Activated CD4-positive, alpha-beta T cell treated with anti-CD3 and anti-CD28 coated beads, Interleukin-2, amount 10 ng/mL, durations not matched to agents 7 days and 5 days (primary cell): ENCODE results near the gene CRBN. TPM values are rescaled to one million over a fixed set of nuclear protein-coding genes. Genes with fewer than 3 reads are reported as not detected.

Experiments used
- CTCF ChIA-PET: fragments of 350-600 bp; sonication (Branson Sonifier 250); formaldehyde crosslinking; loops from one replicate; lab custom pipeline; 2021; ENCODE audit warnings: antibody characterized with exemption; lab: Charles Lee
- POLR2A ChIA-PET: fragments of 350-600 bp; sonication (Branson Sonifier 250); formaldehyde crosslinking; loops from one replicate; lab custom pipeline; 2021; ENCODE audit warnings: antibody characterized with exemption; lab: Charles Lee
- DNase-seq: peaks from one replicate; pipeline ENCODE4 v3.0.0-alpha.2; 2020
- H3K27ac Mint-ChIP-seq: one replicate; pipeline ENCODE4 v1.8.0; 2021; ENCODE audit warnings: mild to moderate bottlenecking, moderate library complexity, mixed read lengths
- H3K27me3 Mint-ChIP-seq: one replicate; pipeline ENCODE4 v1.8.0; 2021; ENCODE audit warnings: mixed read lengths
- H3K36me3 Mint-ChIP-seq: one replicate; pipeline ENCODE4 v1.8.0; 2021; ENCODE audit warnings: low read depth, mixed read lengths
- H3K4me1 Mint-ChIP-seq: one replicate; pipeline ENCODE4 v1.8.0; 2021; ENCODE audit warnings: mixed read lengths
- H3K4me3 Mint-ChIP-seq: one replicate; pipeline ENCODE4 v1.8.0; 2021; ENCODE audit warnings: mild to moderate bottlenecking, moderate library complexity, mixed read lengths
- H3K9me3 Mint-ChIP-seq: one replicate; pipeline ENCODE4 v1.8.0; 2021; ENCODE audit warnings: mixed read lengths
- total RNA-seq, 2 experiments: library from RNA; stranded (reverse); gene quantifications; one replicate each; pipeline ENCODE4 v1.2.3, GENCODE V29; 2021

The CRBN gene
- total RNA-seq, 2 experiments from 2014 or later, result 69.7 to 76.2 TPM

GRCh38 chr3:3126477-3127431 lies 52.7 kb downstream of the CRBN start, which contains the start of gene TRNT1:
TRNT1 (plus strand) TSS chr3:3126940; CDS start chr3:3129041, 2,101 bp downstream.
- peak within 1 kb of the TSS; percentile 98 for H3K27ac Mint-ChIP-seq
- CTCF ChIA-PET, result no interaction called here

DNA sequence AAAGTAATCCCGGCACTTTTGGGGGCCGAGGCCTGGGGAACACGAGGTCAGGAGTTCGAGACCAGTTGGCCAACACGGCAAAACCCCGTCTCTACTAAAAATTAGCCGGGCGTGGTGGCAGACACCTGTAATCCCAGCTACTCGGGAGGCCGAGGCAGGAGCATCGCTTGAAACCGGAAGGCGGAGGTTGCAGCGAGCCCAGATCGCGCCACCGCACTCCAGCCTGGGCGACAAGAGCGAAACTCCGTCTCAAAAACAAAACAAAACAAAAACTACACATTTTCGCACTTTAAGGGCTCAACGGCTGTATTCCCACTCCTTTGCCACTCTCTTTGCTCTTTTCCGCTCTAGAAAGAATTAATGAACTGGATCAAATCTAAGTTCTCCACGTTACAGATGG lies 53.5 kb downstream of the CRBN start:
- CTCF ChIA-PET, result no interaction called here
- no peak for DNase-seq
- POLR2A ChIA-PET, result no interaction called here
- peaks cover 35% of the 10 kb centered on the region for H3K4me1 Mint-ChIP-seq
- no peaks in the 10 kb centered on the region for H3K27me3 Mint-ChIP-seq
- peaks cover 28% of the 10 kb centered on the region for H3K36me3 Mint-ChIP-seq
- no peaks in the 10 kb centered on the region for H3K9me3 Mint-ChIP-seq
- H3K4me3 Mint-ChIP-seq, result peak overlapping the region; percentile 97
- peak overlapping the region; percentile 98 for H3K27ac Mint-ChIP-seq

More at GRCh38 chr3:3126477-3127431, 52.7 kb downstream of the CRBN start, which contains the start of gene TRNT1:
- peak; percentile 95 for DNase-seq
- Mint-ChIP-seq H3K4me1 (peaks cover 37% of the 10 kb centered on the region), H3K27me3 (no peaks in the 10 kb centered on the region), H3K36me3 (peaks cover 33% of the 10 kb centered on the region), H3K4me3 (peak within 1 kb of the TSS; percentile 97), H3K9me3 (no peaks in the 10 kb centered on the region)
- POLR2A ChIA-PET, result no interaction called here

DNA sequence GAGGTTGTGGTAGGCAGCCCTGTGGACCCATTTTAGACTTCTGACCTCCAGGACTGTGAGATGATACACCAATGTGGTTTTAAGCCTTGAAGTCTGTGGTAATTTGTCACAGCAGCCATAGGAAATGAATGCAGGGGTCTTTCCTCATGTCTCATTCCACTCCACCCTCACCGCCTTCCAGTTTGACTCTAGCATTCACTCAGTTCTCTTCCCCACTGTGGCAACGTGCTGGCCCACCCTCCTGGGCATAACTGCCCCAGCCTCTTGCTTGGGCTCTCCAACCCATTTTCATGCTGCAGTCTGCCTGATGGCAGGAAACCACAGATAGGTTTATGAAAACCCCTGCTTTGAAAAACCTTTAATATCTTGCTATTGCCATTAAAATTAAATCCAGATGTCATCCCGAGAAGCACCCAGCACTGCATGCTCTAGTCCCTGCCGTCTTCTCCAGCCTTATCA lies 60.1 kb downstream of the CRBN start:
- H3K27me3 Mint-ChIP-seq, result no peaks in the 10 kb centered on the region
- no peak overlapping the region for H3K4me3 Mint-ChIP-seq
- ChIA-PET POLR2A (interaction anchor here (0.7 kb wide), 1 partner anchor 250 kb away, joined by 5 read pairs; no protein-coding TSS in a partner anchor), CTCF (no interaction called here)
- peaks cover 2% of the 10 kb centered on the region for H3K4me1 Mint-ChIP-seq
- no peak for DNase-seq
- no peaks in the 10 kb centered on the region for H3K36me3 Mint-ChIP-seq
- no peaks in the 10 kb centered on the region for H3K9me3 Mint-ChIP-seq
- H3K27ac Mint-ChIP-seq, result no peak overlapping the region

DNA sequence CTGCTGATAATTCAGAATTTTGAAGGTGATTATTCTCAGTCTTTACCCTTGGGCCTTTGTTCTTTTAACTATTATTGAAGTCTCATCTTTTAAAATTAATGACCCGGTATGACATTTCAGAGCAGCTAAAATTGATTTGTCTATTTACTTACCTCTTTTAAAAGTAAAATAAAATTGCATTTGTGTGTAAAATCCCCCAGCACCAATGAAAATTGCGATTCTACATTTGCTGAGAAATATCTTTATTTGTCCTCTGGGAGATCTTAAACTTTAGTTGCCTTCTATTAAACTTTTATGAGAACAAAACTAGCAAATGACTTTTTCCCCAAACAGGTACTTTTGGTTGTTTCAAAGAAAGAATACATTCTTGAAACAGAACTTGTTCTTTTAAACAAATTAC lies 61.8 kb downstream of the CRBN start:
- ChIA-PET CTCF (no interaction called here), POLR2A (no interaction called here)
- DNase-seq, result no peak
- H3K36me3 Mint-ChIP-seq, result no peaks in the 10 kb centered on the region
- H3K9me3 Mint-ChIP-seq, result no peaks in the 10 kb centered on the region
- no peaks in the 10 kb centered on the region for H3K27me3 Mint-ChIP-seq
- H3K27ac Mint-ChIP-seq, result no peak overlapping the region
- H3K4me3 Mint-ChIP-seq, result no peak overlapping the region
- H3K4me1 Mint-ChIP-seq, result peaks cover 2% of the 10 kb centered on the region

DNA sequence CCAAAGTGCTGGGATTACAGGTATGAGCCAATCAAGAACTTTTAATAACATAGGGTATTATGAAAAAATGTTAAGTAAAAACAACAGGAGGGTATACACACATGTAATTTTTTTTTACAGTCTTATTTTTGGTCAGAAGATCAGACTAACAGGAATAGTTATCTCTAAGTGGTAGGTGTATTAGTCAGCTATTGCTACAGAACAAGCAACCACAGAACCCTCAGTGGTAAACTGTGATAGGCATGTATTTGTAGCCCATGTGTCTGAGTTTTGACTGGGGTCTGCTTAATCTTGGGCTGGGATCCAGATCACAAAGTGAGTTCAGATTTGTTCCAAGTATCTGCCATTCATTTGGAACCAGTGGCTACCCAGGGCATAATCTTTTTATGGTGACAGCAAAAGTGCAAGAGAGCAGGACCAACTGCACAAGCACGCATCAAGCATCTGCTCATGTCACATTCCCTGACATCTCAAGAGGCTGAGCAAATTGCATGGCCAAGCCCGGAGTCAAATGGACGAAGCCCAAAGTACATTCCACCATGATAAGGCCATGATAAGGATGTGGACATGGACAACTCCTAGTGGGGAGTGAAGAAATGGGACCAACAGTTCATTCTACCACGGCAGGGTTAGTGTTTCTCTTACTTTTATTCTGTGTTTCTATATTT lies 66.3 kb downstream of the CRBN start:
- H3K4me1 Mint-ChIP-seq, result no peaks in the 10 kb centered on the region
- H3K27me3 Mint-ChIP-seq, result peaks cover 2% of the 10 kb centered on the region
- ChIA-PET POLR2A (no interaction called here), CTCF (no interaction called here)
- no peak for DNase-seq
- H3K4me3 Mint-ChIP-seq, result no peak overlapping the region
- H3K9me3 Mint-ChIP-seq, result no peaks in the 10 kb centered on the region
- H3K27ac Mint-ChIP-seq, result no peak overlapping the region
- no peaks in the 10 kb centered on the region for H3K36me3 Mint-ChIP-seq

GRCh38 chr3:3110749-3111361 lies 68.6 kb downstream of the CRBN start:
- H3K4me1 Mint-ChIP-seq, result no peaks in the 10 kb centered on the region
- H3K27me3 Mint-ChIP-seq, result peaks cover 8% of the 10 kb centered on the region
- no peak for DNase-seq
- H3K27ac Mint-ChIP-seq, result no peak overlapping the region
- CTCF ChIA-PET, result no interaction called here
- H3K9me3 Mint-ChIP-seq, result no peaks in the 10 kb centered on the region
- H3K36me3 Mint-ChIP-seq, result no peaks in the 10 kb centered on the region
- H3K4me3 Mint-ChIP-seq, result no peak overlapping the region
- POLR2A ChIA-PET, result no interaction called here

DNA sequence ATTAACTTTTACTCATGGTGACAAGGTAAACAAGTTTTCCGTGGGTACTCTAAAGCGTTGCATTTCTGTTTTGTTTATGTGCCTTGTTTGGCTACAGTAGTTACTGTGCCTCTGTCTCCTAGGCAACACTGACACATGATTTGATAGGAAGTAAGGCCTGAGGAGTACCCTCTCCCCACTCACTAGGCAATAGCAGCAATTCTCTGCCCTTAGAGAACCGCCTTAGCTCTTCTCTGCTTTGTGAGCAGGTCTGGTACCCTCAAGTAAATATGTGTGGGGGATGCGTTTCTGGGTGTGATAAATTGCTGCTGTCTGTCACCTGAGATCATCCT lies 69.2 kb downstream of the CRBN start, which contains the start of gene IL5RA:
TSS of gene IL5RA (minus strand) at position 76 of the 332 bp plus-strand sequence. CDS start 5,390 bp downstream, outside the sequence.
- no peaks in the 10 kb centered on the region for H3K9me3 Mint-ChIP-seq
- H3K4me3 Mint-ChIP-seq, result no peak within 1 kb of the TSS
- H3K36me3 Mint-ChIP-seq, result no peaks in the 10 kb centered on the region
- peaks cover 8% of the 10 kb centered on the region for H3K27me3 Mint-ChIP-seq
- ChIA-PET CTCF (no interaction called here), POLR2A (no interaction called here)
- no peak within 1 kb of the TSS for H3K27ac Mint-ChIP-seq
- peak; percentile 9 for DNase-seq
- H3K4me1 Mint-ChIP-seq, result no peaks in the 10 kb centered on the region

- Mint-ChIP-seq H3K4me1 (no peaks in the 10 kb centered on the region), H3K36me3 (no peaks in the 10 kb centered on the region), H3K9me3 (no peaks in the 10 kb centered on the region), H3K4me3 (no peak overlapping the region), H3K27me3 (peaks cover 10% of the 10 kb centered on the region), H3K27ac (no peak overlapping the region)
- DNase-seq, result no peak
- ChIA-PET POLR2A (no interaction called here), CTCF (no interaction called here)
Measured at GRCh38 chr3:3109407-3110298, 69.8 kb downstream of the CRBN start.

DNA sequence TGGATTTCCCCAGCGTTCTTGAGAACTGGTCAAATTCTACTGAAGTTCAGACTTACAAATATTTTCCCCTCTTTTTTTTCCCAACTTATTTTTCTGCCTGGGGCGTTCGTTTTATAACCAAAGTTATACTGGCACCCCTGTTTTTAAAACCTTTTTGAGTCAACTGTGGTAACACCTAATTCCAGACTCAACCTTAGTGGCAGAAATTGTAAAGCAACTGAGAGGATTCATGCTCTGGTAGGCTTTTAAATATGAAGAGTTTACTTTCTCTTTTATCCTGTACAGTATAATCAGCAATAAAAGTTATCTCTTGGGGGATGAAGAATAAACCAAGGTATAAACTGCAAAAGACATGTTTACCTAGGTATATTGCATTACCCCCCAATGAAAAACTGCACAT lies 71.6 kb downstream of the CRBN start:
- ChIA-PET CTCF (no interaction called here), POLR2A (no interaction called here)
- H3K27me3 Mint-ChIP-seq, result peaks cover 10% of the 10 kb centered on the region
- no peak overlapping the region for H3K27ac Mint-ChIP-seq
- H3K4me3 Mint-ChIP-seq, result no peak overlapping the region
- no peaks in the 10 kb centered on the region for H3K4me1 Mint-ChIP-seq
- H3K36me3 Mint-ChIP-seq, result no peaks in the 10 kb centered on the region
- DNase-seq, result no peak
- H3K9me3 Mint-ChIP-seq, result no peaks in the 10 kb centered on the region

GRCh38 chr3:3107181-3107580 lies 72.3 kb downstream of the CRBN start:
- H3K36me3 Mint-ChIP-seq, result no peaks in the 10 kb centered on the region
- no peaks in the 10 kb centered on the region for H3K4me1 Mint-ChIP-seq
- H3K9me3 Mint-ChIP-seq, result no peaks in the 10 kb centered on the region
- CTCF ChIA-PET, result no interaction called here
- POLR2A ChIA-PET, result no interaction called here
- H3K4me3 Mint-ChIP-seq, result no peak overlapping the region
- DNase-seq, result no peak
- no peak overlapping the region for H3K27ac Mint-ChIP-seq
- peaks cover 10% of the 10 kb centered on the region for H3K27me3 Mint-ChIP-seq

GRCh38 chr3:3105815-3106214 lies 73.7 kb downstream of the CRBN start:
- Mint-ChIP-seq H3K9me3 (no peaks in the 10 kb centered on the region), H3K27ac (no peak overlapping the region), H3K4me3 (no peak overlapping the region), H3K27me3 (peaks cover 10% of the 10 kb centered on the region), H3K4me1 (no peaks in the 10 kb centered on the region), H3K36me3 (no peaks in the 10 kb centered on the region)
- ChIA-PET CTCF (no interaction called here), POLR2A (no interaction called here)
- DNase-seq, result no peak

- POLR2A ChIA-PET, result no interaction called here
- CTCF ChIA-PET, result no interaction called here
- no peaks in the 10 kb centered on the region for H3K9me3 Mint-ChIP-seq
- DNase-seq, result no peak
- no peak overlapping the region for H3K27ac Mint-ChIP-seq
- peaks cover 10% of the 10 kb centered on the region for H3K27me3 Mint-ChIP-seq
- H3K4me1 Mint-ChIP-seq, result no peaks in the 10 kb centered on the region
- H3K36me3 Mint-ChIP-seq, result no peaks in the 10 kb centered on the region
- H3K4me3 Mint-ChIP-seq, result no peak overlapping the region
Measured at GRCh38 chr3:3105246-3105645, 74.2 kb downstream of the CRBN start.
